ENCODE data around the gene COL1A1. TPM values are rescaled to one million over a fixed set of nuclear protein-coding genes. Genes with fewer than 3 reads are reported as not detected.
A peak's percentile ranks its signal among the peaks of the same experiment; 100 is the strongest.

The COL1A1 gene
- total RNA-seq, 6 experiments from 2014 or later = 4,948 to 7,804 (median 5,240) TPM

GRCh38 chr17:50161911-50162288 is 39.5 kb downstream of the COL1A1 start:
- Mint-ChIP-seq H3K36me3 (ENCODE audit: low read depth) (no peaks in the 10 kb centered on the region), H3K4me3 (peak overlapping the region; percentile 88), H3K4me1 (ENCODE audit: low read depth) (peaks cover 16% of the 10 kb centered on the region), H3K27ac (peak overlapping the region; percentile 72), H3K27me3 (ENCODE audit: insufficient read depth) (peaks cover 6% of the 10 kb centered on the region), H3K9me3 (no peaks in the 10 kb centered on the region)
- no peak for DNase-seq
- no peak for TF ChIP-seq CTCF (IDR thresholded peaks at IDR 0.05)

- DNase-seq = peak; percentile 87
- no peaks in the 10 kb centered on the region for H3K36me3 Mint-ChIP-seq (ENCODE audit: low read depth)
- peaks cover 6% of the 10 kb centered on the region for H3K27me3 Mint-ChIP-seq (ENCODE audit: insufficient read depth)
- peaks cover 16% of the 10 kb centered on the region for H3K4me1 Mint-ChIP-seq (ENCODE audit: low read depth)
- H3K9me3 Mint-ChIP-seq = no peaks in the 10 kb centered on the region
- H3K4me3 Mint-ChIP-seq = peak overlapping the region; percentile 88
- peak; percentile 97 for TF ChIP-seq CTCF (IDR thresholded peaks at IDR 0.05)
- H3K27ac Mint-ChIP-seq = peak overlapping the region; percentile 72
Observed at GRCh38 chr17:50161023-50161910, 40.2 kb downstream of the COL1A1 start.

GRCh38 chr17:50157891-50158290 is 43.5 kb downstream of the COL1A1 start:
- peaks cover 30% of the 10 kb centered on the region for H3K4me1 Mint-ChIP-seq (ENCODE audit: low read depth)
- H3K27ac Mint-ChIP-seq = no peak overlapping the region
- no peak for TF ChIP-seq CTCF (IDR thresholded peaks at IDR 0.05)
- peaks cover 4% of the 10 kb centered on the region for H3K27me3 Mint-ChIP-seq (ENCODE audit: insufficient read depth)
- H3K9me3 Mint-ChIP-seq = no peaks in the 10 kb centered on the region
- no peak for DNase-seq
- no peak overlapping the region for H3K4me3 Mint-ChIP-seq
- H3K36me3 Mint-ChIP-seq (ENCODE audit: low read depth) = no peaks in the 10 kb centered on the region

- Mint-ChIP-seq H3K27ac (peak overlapping the region; percentile 26), H3K27me3 (ENCODE audit: insufficient read depth) (no peaks in the 10 kb centered on the region; the same call in 1 of the 2 replicates), H3K4me1 (ENCODE audit: low read depth) (peaks cover 29% of the 10 kb centered on the region), H3K9me3 (no peaks in the 10 kb centered on the region), H3K4me3 (no peak overlapping the region), H3K36me3 (ENCODE audit: low read depth) (no peaks in the 10 kb centered on the region)
- TF ChIP-seq CTCF (IDR thresholded peaks at IDR 0.05) = no peak
- no peak for DNase-seq
Observed at GRCh38 chr17:50155115-50155819, 46.2 kb downstream of the COL1A1 start.

GRCh38 chr17:50154604-50155003 is 46.8 kb downstream of the COL1A1 start:
- Mint-ChIP-seq H3K4me1 (ENCODE audit: low read depth) (peaks cover 29% of the 10 kb centered on the region), H3K9me3 (no peaks in the 10 kb centered on the region), H3K36me3 (ENCODE audit: low read depth) (no peaks in the 10 kb centered on the region), H3K27me3 (ENCODE audit: insufficient read depth) (no peaks in the 10 kb centered on the region; the same call in 1 of the 2 replicates), H3K4me3 (no peak overlapping the region), H3K27ac (no peak overlapping the region; the same call in 1 of the 2 replicates)
- no peak for TF ChIP-seq CTCF (IDR thresholded peaks at IDR 0.05)
- no peak for DNase-seq
